A549 treated with ZK216348 at 1 μM for 4 hours (cell line): ENCODE data around the gene LRRC58. TPM values are rescaled to one million over a fixed set of nuclear protein-coding genes. Genes with fewer than 3 reads are reported as not detected.

Experiments
- total RNA-seq: library from RNA; stranded (reverse); fragments of 200-300 nt; extraction: Qiagen RNA extraction; gene quantifications from 5 replicates; pipeline ENCODE4 v1.2.3, GENCODE V29; 2022; ENCODE audit warnings: low read depth

LRRC58 gene
- total RNA-seq, result 6.7 to 17.8 TPM (median 14.4 TPM) in 5 replicates

DNA sequence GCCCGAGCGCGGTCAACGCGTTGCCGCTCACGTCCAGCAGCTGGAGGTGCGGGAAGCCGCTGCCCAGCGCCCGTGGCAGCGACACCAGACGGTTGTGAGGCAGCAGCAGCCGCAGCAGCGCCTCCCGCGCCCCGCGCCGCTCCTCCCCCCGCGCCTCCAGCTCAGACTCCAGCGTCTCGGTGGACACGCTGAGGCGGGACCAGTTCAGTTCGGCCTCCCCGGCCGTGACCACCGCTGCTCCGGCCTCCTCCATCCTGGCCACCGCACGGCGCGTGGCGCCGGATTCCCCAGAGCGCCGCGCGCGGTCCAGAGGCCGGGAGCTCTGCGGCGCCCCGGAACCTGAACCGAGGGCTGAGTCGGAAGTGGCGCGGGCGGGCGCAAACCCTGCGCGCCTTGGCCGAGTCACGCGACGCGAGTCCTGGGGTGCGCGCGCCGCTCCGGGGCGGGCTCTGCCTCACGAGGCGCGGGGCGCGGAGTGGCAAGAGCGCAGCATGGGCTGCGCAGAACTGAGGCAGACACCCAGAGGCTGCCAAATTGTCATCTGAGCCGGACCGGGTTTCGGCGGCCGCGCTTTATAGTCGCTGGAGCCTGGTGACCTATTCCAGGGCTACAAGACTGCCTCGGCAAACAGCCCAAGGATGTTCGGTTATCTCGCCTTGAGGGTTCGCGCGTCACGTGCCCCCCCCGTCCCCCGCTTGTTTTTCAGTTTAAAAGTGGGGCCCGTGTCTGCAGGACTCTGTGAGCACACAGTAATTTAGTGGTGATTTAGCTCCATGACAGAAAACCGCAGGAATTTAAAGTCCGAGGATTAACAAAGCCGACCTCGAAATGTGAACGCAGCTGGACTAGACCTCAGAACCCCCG, at the start of gene LRRC58:
LRRC58 (minus strand) TSS at position 364 of the 864 bp plus-strand sequence; CDS start at position 253, 111 bp downstream.

GRCh38 chr3:120284747-120285507, 64.2 kb downstream of the LRRC58 start, which contains the start of gene GPR156:
Gene GPR156, minus strand, starts transcription at chr3:120285222. Its CDS starts 41,124 bp downstream, at chr3:120244098.

Other genes with a start within 250 kb of the LRRC58 start
- gene GPR156, start 64.1 kb downstream of the LRRC58 start, total RNA-seq, result 0.34 to 0.47 TPM (median 0.34 TPM) in 5 replicates
- 40.6 to 76.2 TPM (median 67.2 TPM) in 5 replicates for gene FSTL1, start 101.6 kb upstream of the LRRC58 start, total RNA-seq
- 193 to 412 TPM (median 222 TPM) in 5 replicates for gene NDUFB4, start 247.0 kb upstream of the LRRC58 start, total RNA-seq